NCI-H1092 (cell line): ENCODE results near the gene CDX2.

Experiments
- DNase-seq: peaks from one replicate; lab custom pipeline; 2025; lab: John Stamatoyannopoulos, UW

CDX2 gene

DNA sequence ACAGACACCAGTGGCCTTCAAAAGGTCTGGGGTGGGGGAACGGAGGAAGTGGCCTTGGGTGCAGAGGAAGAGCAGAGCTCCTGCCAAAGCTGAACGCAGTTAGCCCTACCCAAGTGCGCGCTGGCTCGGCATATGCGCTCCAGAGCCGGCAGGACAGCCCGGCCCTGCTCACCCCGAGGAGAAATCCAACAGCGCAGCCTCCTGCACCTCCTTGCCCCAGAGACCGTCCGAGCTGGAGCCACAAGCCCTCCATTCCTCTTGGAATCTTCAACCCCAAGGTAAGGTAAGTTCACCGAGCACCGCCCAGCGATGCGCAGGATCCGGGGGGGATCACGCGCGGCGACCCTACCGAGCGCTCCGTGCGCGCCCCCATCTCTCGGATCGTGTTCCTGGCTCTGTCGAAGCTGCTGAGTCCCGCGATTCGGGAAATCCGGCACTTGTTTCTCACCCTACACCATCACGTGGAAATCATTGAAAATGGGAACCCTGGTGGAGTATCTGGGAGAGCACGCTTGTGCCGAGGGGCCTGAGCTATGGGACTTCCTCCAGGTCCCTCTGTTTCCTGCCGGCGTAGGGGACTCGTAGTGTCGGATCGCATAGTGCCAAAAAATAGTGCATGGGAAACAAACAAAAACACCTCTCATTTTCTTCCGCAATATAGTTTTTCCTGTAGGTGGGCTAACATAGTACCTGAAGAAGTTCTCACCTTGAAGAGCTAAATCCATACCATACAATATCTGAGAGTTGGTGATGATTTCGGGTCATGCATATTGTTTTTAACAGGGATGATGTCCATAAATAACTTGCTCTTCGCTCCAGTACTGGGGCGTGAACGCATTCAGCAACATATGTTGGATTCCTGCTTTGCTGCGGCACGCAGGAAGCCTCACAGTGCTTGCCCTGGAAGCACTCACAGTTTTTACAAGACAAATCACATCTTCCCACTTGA is 40.0 kb downstream of the CDX2 start:
- DNase-seq: no peak

DNA sequence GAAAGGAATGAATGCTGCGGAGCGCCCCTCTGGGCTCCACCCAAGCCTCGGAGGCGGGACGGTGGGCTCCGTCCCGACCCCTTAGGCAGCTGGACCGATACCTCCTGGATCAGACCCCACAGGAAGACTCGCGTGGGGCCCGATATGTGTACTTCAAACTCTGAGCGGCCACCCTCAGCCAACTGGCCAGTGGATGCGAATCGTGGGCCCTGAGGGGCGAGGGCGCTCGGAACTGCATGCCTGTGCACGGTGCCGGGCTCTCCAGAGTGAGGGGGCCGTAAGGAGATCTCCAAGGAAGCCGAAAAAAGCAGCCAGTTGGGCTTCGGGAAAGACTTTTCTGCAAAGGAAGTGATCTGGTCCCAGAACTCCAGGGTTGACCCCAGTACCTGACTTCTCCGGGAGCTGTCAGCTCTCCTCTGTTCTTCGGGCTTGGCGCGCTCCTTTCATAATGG is 40.7 kb downstream of the CDX2 start:
- DNase-seq: no peak

DNA sequence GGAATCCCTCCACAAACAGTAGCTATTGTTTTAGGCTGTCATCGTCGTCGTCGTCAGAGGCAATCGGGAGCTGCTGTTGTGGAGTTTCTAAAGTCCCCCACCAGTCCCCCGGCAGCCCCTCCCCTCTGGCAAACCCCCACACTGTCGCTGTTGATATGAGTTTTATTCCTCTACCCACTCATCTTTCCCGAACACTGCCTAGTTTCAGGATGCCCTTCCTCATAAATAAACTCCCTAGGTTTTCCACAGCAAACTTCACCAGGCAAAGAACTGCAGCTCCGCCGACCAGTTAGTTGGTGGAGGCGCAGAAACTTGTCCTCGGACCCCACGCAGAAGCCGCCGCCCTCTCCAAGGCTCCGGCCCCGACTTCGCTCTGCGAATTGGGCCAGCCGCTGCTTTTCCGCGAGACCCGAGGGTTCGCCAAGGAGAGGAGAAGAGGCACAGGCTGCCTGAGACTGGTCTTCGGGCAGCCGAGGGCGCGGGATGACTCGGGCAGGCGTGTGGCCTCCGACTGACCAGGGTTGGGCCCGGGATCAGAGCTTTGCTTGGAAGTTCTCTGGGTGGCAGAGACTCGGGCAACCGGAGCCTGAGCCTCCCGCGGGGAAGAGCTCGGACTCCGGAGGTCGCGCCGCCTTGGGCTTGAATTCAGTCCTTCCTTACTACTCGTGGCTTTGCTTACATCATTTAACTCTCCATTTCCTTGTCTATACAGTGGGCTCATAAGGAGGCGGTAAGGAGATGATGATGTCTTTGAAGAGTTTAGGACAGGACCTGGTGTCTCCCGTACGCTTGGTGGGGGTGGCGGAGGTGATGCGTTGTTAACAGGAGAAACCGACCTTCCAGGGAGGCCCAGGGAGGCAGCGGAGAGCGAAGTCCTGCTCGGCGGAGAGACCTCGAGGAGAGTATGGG is 41.4 kb downstream of the CDX2 start:
- no peak for DNase-seq

DNA sequence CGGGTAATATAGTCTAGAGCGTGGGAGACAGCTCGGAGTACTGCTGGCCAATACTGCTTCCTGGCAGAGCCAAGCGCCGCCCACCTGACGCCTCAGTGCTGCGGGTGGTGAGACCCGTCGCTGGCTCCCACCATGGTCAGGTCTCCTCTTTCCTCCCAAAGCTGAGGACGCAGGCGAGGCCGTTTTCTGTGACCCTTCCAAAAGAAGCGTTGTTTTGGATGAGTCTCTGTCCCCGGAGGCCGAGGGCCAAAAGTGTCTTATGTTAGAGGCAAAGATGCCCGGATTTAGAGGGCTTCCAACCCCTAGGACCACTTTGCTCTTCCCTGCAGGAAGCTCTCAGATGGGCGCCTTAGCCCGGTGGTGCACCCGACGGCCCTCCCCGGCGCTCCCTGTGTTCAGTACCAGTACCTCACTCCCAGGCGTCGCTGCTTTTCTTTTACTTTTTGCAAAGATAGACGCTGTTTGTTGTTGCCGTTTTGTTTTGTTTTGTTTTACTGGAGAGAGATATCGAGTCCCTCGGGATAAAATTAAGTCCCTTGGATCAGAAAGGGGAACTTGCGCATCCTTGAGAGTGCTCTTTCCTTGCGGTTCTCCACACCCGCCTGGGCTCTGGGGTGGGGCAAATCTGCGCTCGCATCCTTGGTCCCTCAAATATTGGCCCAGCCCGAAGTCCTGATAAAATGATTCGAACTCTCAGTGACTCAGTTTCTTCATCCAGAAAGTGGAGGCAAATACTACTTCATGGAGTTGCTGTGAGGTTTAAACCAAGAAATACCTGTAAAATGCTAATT is 42.3 kb downstream of the CDX2 start:
- DNase-seq: no peak

DNA sequence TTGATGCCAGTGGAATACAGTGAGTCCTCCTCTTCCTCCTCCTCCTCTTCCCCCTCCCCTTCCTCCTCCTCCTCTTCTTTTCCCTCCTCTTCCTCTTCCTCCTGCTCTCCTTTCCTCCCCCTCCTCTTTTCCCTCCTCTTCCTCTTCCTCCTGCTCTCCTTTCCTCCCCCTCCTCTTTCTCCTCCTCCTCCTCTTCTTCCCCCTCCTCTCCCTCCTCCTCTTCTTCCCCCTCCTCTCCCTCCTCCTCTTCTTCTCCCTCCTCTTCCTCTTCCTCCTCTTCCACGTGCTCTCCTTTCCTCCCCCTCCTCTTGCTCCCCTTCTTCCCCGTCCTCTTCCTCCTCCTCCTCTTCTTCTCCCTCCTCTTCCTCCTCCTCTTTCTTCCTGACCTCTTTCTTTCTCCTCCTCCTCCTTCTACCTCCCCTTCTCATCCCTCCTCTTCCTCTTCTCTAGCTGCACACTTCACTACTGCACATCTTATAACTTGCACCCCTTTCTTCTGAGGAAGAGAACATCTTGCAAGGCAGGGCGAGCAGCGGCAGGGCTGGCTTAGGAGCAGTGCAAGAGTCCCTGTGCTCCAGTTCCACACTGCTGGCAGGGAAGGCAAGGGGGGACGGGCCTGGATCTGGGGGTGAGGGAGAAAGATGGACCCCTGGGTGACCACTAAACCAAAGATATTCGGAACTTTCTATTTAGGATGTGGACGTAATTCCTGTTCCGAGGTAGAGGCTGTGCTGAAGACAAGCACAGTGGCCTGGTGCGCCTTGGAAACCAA is 43.7 kb downstream of the CDX2 start:
- no peak for DNase-seq

DNA sequence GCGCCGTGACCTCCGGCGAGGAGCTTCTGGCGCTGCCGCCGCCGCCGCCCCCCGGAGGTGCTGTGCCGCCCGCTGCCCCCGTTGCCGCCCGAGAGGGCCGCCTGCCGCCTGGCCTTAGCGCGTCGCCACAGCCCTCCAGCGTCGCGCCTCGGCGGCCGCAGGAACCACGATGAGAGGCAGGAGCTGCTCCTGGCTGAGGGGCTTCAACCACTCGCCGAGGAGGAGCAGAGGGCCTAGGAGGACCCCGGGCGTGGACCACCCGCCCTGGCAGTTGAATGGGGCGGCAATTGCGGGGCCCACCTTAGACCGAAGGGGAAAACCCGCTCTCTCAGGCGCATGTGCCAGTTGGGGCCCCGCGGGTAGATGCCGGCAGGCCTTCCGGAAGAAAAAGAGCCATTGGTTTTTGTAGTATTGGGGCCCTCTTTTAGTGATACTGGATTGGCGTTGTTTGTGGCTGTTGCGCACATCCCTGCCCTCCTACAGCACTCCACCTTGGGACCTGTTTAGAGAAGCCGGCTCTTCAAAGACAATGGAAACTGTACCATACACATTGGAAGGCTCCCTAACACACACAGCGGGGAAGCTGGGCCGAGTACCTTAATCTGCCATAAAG is 44.5 kb downstream of the CDX2 start:
- DNase-seq: no peak

DNA sequence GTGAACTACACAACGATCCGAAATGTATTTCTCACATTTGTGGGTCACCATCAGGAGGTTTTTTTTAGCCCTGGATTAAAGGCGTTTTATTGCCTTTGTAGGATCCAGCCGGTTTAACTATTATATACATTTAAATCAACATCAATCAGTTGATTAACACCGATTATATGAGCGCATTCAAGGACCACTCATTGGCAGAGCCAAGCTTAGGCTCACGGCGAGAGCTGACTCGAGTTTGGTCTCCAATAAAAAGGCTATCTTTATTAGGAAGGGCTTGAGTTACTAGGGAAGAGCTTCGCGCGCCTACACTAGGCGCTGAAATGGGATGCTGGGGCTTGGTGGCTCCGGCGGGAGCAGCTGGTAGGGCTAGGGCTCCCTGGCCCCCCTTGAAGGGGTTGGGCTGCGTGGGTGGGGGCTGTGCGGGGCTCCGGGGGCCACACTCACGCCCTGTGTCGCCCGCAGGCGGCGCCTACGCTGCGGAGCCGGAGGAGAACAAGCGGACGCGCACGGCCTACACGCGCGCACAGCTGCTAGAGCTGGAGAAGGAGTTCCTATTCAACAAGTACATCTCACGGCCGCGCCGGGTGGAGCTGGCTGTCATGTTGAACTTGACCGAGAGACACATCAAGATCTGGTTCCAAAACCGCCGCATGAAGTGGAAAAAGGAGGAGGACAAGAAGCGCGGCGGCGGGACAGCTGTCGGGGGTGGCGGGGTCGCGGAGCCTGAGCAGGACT is 45.2 kb downstream of the CDX2 start:
- no peak for DNase-seq

- DNase-seq: no peak
These were observed 46.1 kb downstream of the CDX2 start for GRCh38 chr13:27922883-27923612.

DNA sequence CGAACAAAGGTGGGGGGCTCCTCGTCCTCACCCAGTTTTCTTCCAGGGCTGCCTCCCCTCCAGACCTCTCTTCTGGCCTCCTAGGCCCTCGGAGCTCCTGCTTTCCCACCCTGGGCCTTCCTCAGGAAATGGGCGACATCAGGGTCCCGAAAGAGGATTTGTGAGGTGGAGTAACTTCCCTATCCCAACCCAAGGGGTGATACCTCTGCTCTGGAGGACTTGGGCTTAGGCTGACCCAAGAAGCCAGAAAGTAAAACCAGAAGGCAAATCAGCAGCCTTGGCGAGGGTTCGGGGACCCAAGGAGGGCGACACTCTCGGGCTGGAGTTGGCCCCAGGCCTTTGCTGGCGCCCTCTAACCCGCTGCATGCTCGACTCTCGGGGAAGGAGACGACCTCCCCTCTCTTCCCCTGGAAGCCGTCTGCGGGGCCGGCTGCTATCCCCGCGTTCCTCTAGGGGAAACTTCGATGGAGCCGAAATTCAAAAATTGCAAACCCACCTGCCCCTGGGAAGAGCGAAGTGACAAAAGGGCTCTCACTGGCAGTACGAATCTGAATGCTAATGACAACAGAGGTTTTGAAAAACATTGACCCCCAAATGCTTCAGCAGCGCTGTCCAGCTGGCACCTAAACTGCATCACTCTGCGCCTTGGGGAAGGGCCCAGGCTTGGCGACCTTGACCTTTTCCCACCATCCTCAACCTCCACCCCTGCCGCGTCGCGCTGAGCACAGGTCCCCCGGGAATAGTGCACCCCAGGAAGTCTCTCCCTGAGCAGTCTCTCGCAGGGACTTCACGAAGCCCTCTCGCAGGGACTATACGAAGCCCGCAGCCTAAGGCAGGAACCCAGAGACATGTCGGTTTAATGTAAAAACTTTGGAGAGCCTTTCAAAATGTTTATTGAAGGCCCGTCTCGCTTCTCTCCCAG is 46.9 kb downstream of the CDX2 start:
- DNase-seq: no peak

GRCh38 chr13:27921421-27921960 is 47.6 kb downstream of the CDX2 start:
- DNase-seq: no peak

GRCh38 chr13:27920677-27921420 is 48.3 kb downstream of the CDX2 start:
- DNase-seq: peak; percentile 36

DNA sequence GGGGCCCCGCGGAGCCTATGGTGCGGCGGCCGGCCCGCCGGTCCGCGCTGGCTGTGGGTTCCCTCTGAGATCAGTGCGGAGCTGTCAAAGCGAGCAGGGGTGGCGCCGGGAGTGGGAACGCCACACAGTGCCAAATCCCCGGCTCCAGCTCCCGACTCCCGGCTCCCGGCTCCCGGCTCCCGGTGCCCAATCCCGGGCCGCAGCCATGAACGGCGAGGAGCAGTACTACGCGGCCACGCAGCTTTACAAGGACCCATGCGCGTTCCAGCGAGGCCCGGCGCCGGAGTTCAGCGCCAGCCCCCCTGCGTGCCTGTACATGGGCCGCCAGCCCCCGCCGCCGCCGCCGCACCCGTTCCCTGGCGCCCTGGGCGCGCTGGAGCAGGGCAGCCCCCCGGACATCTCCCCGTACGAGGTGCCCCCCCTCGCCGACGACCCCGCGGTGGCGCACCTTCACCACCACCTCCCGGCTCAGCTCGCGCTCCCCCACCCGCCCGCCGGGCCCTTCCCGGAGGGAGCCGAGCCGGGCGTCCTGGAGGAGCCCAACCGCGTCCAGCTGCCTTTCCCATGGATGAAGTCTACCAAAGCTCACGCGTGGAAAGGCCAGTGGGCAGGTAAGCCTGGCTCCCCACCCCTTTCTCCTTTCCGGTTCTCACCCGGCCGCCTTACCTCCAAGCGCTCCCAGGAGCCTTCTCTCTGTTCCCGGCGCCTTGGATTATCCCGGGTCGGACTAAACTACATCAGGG is 49.0 kb downstream of the CDX2 start, which contains the start of gene PDX1:
Gene PDX1 (plus strand): TSS at position 67 of the 743 bp plus-strand sequence. CDS start 139 bp downstream, at position 206.
- DNase-seq: no peak

DNA sequence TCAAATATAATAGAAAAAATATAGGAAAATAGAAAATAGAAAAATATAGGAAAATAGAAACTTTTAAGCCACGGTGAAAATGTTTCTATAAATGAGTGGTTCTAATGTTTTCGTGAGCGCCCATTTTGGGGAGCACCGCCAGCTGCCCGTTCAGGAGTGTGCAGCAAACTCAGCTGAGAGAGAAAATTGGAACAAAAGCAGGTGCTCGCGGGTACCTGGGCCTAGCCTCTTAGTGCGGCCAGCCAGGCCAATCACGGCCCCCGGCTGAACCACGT is 49.5 kb downstream of the CDX2 start:
- DNase-seq: peak; percentile 88

DNA sequence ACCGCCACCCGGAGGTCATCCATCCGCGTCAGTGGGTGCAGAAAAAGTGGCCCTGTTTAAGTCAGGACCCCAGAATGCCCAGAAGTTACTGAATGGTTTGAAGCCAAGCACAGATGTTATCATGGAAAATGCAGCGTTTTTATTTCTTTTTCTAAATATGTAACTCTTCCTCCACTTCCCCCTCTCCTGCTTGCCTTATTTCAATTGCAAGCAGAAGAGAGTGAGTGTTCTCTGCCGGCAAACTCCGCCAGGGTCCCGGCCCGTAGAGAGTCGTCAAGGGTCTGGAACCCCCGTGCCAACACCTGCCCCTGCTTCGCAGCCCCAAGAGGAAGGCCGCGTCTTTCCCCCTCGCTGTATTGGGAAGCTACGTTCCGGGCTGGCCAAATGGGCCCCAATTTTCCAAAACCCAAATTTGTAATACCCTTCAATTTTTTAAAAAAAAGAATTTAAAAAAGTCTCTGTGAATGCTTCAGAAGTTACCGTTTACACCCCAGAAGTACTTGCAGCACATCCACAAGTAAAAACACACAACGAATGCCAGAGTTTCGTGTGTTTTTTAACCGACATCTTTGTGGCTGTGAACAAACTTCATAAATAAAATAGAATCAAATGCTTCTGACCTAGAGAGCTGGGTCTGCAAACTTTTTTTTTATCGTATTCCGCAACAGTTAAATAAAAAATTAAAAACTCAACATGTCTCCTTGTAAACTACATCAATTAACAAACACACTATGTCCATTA is 50.0 kb downstream of the CDX2 start:
- DNase-seq: no peak

DNA sequence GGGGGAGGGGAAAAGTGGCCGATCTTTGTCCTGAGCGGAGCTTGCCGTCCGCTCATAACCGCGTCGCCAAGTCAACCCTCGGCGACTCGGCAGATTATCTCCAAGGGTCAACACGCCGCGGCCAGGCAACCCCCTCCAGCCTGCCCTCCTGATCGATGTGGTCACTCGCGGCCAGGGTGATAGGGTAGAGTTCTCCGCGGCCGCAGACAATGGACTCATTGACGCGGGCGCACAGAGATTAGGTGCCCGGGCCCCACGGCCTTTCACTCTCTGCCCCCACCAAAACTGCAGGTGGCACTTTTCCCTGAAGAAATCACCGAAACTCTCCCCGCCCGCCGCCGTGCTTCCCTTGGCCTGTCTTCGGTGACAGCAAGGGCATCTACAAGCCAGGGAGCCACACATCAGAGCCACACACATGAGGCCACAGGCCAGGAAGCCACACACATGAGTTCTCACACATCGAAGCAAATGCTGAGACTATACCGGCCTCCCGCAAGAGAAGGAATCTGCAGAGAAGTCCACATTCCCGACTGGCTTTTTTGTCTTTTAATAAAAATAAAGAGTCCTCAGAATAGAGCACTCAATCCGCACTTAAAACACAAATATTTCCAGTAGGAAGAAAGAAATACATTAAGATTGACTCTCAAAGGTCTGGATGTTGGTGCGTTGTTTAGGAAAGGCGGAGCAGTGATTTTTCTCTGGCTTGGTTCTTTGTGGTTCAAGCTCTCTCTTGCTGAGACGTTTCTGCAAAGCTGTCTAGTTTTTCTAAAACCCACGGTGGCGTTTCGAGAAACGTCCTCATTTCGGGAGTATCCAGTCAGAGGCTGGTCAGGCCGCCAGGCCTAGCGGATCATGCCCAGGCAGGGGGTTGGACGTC is 50.8 kb downstream of the CDX2 start:
- DNase-seq: no peak
